ENCODE results near the gene DNASE1L2. TPM values are rescaled to one million over a fixed set of nuclear protein-coding genes. Genes with fewer than 3 reads are reported as not detected.
A peak's percentile ranks its signal among the peaks of the same experiment; 100 is the strongest.
"Not testable (repeated sequence)": the region's sequence is repeated elsewhere in the genome, so short reads cannot be mapped to it uniquely, and the experiment has no call there.

The DNASE1L2 gene
- total and polyA plus RNA-seq, 5 donors, result 0.17 to 0.48 (median 0.40) TPM

- ATAC-seq (no peak), DNase-seq (no peak)
- Histone ChIP-seq H3K4me3 (ENCODE audit: low read length) (no peak overlapping the region), H3K9me3 (ENCODE audit: control insufficient read depth, low read length) (no peaks in the 10 kb centered on the region), H3K27me3 (ENCODE audit: control insufficient read depth, insufficient read depth) (no peaks in the 10 kb centered on the region), H3K4me1 (ENCODE audit: control insufficient read depth, insufficient read depth, low read length) (peaks cover 3% of the 10 kb centered on the region), H3K27ac (ENCODE audit: low read length) (no peak overlapping the region)
- 92% methylated on average over 18 of the region's 18 CpGs for WGBS
- intact Hi-C loops (cut with DNase I), result no loop called here
Measured at GRCh38 chr16:2234813-2235170, 1.5 kb upstream of the DNASE1L2 start.

- ATAC-seq (no peak), DNase-seq (no peak)
- Histone ChIP-seq H3K4me1 (ENCODE audit: control insufficient read depth, insufficient read depth, low read length) (peaks cover 3% of the 10 kb centered on the region), H3K27me3 (ENCODE audit: control insufficient read depth, insufficient read depth) (no peaks in the 10 kb centered on the region), H3K27ac (ENCODE audit: low read length) (no peak overlapping the region), H3K4me3 (ENCODE audit: low read length) (no peak overlapping the region), H3K9me3 (ENCODE audit: control insufficient read depth, low read length) (no peaks in the 10 kb centered on the region)
- intact Hi-C loops (cut with DNase I), result no loop called here
- 95% methylated on average over 28 of the region's 28 CpGs for WGBS
Measured at GRCh38 chr16:2235234-2235651, 1.0 kb upstream of the DNASE1L2 start.

- no peak overlapping the region for H3K4me3 ChIP-seq (ENCODE audit: low read length)
- peaks cover 3% of the 10 kb centered on the region for H3K4me1 ChIP-seq (ENCODE audit: control insufficient read depth, insufficient read depth, low read length)
- no peak overlapping the region for H3K27ac ChIP-seq (ENCODE audit: low read length)
- 78% methylated on average over 19 of the region's 19 CpGs for WGBS
- no peak for ATAC-seq
- intact Hi-C loops (cut with DNase I), result no loop called here
- DNase-seq, result peak in 1 of 3 donors; percentile 50
- H3K27me3 ChIP-seq (ENCODE audit: control insufficient read depth, insufficient read depth), result no peaks in the 10 kb centered on the region
- H3K9me3 ChIP-seq (ENCODE audit: control insufficient read depth, low read length), result no peaks in the 10 kb centered on the region
Measured at GRCh38 chr16:2235695-2236336, 428 bp upstream of the DNASE1L2 start.

GRCh38 chr16:2237102-2237482 lies 848 bp downstream of the DNASE1L2 start:
- no peaks in the 10 kb centered on the region for H3K27me3 ChIP-seq (ENCODE audit: control insufficient read depth, insufficient read depth)
- no peak overlapping the region for H3K4me3 ChIP-seq (ENCODE audit: low read length)
- no peak for DNase-seq
- ATAC-seq, result peak in 1 of 2 donors; percentile 1
- peaks cover 3% of the 10 kb centered on the region for H3K4me1 ChIP-seq (ENCODE audit: control insufficient read depth, insufficient read depth, low read length)
- intact Hi-C loops (cut with DNase I), result no loop called here
- 4% methylated on average over 40 of the region's 40 CpGs for WGBS
- H3K27ac ChIP-seq (ENCODE audit: low read length), result no peak overlapping the region
- H3K9me3 ChIP-seq (ENCODE audit: control insufficient read depth, low read length), result no peaks in the 10 kb centered on the region

GRCh38 chr16:2237493-2238149 lies 1.4 kb downstream of the DNASE1L2 start:
- intact Hi-C loops (cut with DNase I), result no loop called here
- Histone ChIP-seq H3K27ac (ENCODE audit: low read length) (no peak overlapping the region), H3K4me3 (ENCODE audit: low read length) (no peak overlapping the region), H3K27me3 (ENCODE audit: control insufficient read depth, insufficient read depth) (no peaks in the 10 kb centered on the region), H3K9me3 (ENCODE audit: control insufficient read depth, low read length) (no peaks in the 10 kb centered on the region), H3K4me1 (ENCODE audit: control insufficient read depth, insufficient read depth, low read length) (peaks cover 3% of the 10 kb centered on the region)
- ATAC-seq (peak; percentile 13 to 22), DNase-seq (peak in 1 of 3 donors; percentile 69)
- WGBS, result 14% methylated on average over 65 of the region's 65 CpGs

- no peaks in the 10 kb centered on the region for H3K27me3 ChIP-seq (ENCODE audit: control insufficient read depth, insufficient read depth)
- ATAC-seq, result peak; percentile 6 to 8
Measured at GRCh38 chr16:2238150-2238837, 2.0 kb downstream of the DNASE1L2 start.

GRCh38 chr16:2238838-2239675 lies 2.8 kb downstream of the DNASE1L2 start:
- no peaks in the 10 kb centered on the region for H3K27me3 ChIP-seq (ENCODE audit: control insufficient read depth, insufficient read depth)
- 79% methylated on average over 15 of the region's 15 CpGs for WGBS
- peak in 1 of 3 donors; percentile 34 for DNase-seq
- peaks cover 3% of the 10 kb centered on the region for H3K4me1 ChIP-seq (ENCODE audit: control insufficient read depth, insufficient read depth, low read length)
- intact Hi-C loops (cut with DNase I), result no loop called here
- H3K9me3 ChIP-seq (ENCODE audit: control insufficient read depth, low read length), result no peaks in the 10 kb centered on the region
- H3K4me3 ChIP-seq (ENCODE audit: low read length), result no peak overlapping the region
- no peak overlapping the region for H3K27ac ChIP-seq (ENCODE audit: low read length)
- ATAC-seq, result peak in 1 of 2 donors; percentile 1

More at GRCh38 chr16:2238150-2238837, 2.0 kb downstream of the DNASE1L2 start:
- DNase-seq, result no peak
- no peaks in the 10 kb centered on the region for H3K9me3 ChIP-seq (ENCODE audit: control insufficient read depth, low read length)
- intact Hi-C loops (cut with DNase I), result no loop called here
- WGBS, result 60% methylated on average over 18 of the region's 18 CpGs
- H3K4me1 ChIP-seq (ENCODE audit: control insufficient read depth, insufficient read depth, low read length), result peaks cover 3% of the 10 kb centered on the region
- H3K27ac ChIP-seq (ENCODE audit: low read length), result no peak overlapping the region
- no peak overlapping the region for H3K4me3 ChIP-seq (ENCODE audit: low read length)

GRCh38 chr16:2240331-2240730 lies 4.1 kb downstream of the DNASE1L2 start:
- H3K27ac ChIP-seq (ENCODE audit: low read length); DNase-seq; ATAC-seq; H3K4me3 ChIP-seq (ENCODE audit: low read length); intact Hi-C loops (cut with DNase I); H3K4me1 ChIP-seq (ENCODE audit: control insufficient read depth, insufficient read depth, low read length); H3K9me3 ChIP-seq (ENCODE audit: control insufficient read depth, low read length); H3K27me3 ChIP-seq (ENCODE audit: control insufficient read depth, insufficient read depth): not testable (repeated sequence)
- 67% methylated on average over 9 of the region's 9 CpGs for WGBS

- no peaks in the 10 kb centered on the region for H3K9me3 ChIP-seq (ENCODE audit: control insufficient read depth, low read length)
- H3K27me3 ChIP-seq (ENCODE audit: control insufficient read depth, insufficient read depth), result no peaks in the 10 kb centered on the region
- WGBS, result 71% methylated on average over 11 of the region's 11 CpGs
- DNase-seq (peak in 1 of 3 donors; percentile 47), ATAC-seq (no peak)
- intact Hi-C loops (cut with DNase I), result no loop called here
- H3K4me3 ChIP-seq (ENCODE audit: low read length), result no peak overlapping the region
- H3K27ac ChIP-seq (ENCODE audit: low read length), result no peak overlapping the region
- H3K4me1 ChIP-seq (ENCODE audit: control insufficient read depth, insufficient read depth, low read length), result no peaks in the 10 kb centered on the region
Measured at GRCh38 chr16:2242598-2242997, 6.4 kb downstream of the DNASE1L2 start.

- WGBS, result 93% methylated on average over 19 of the region's 19 CpGs
Measured at GRCh38 chr16:2243031-2243528, 6.8 kb downstream of the DNASE1L2 start.

More at GRCh38 chr16:2243031-2243528, 6.8 kb downstream of the DNASE1L2 start:
- H3K9me3 ChIP-seq (ENCODE audit: control insufficient read depth, low read length), result no peaks in the 10 kb centered on the region
- no peaks in the 10 kb centered on the region for H3K27me3 ChIP-seq (ENCODE audit: control insufficient read depth, insufficient read depth)
- H3K4me3 ChIP-seq (ENCODE audit: low read length), result no peak overlapping the region
- intact Hi-C loops (cut with DNase I), result no loop called here
- ATAC-seq (no peak), DNase-seq (peak; percentile 11 to 42 (median 18))
- no peaks in the 10 kb centered on the region for H3K4me1 ChIP-seq (ENCODE audit: control insufficient read depth, insufficient read depth, low read length)
- no peak overlapping the region for H3K27ac ChIP-seq (ENCODE audit: low read length)
